Smooth muscle cell (in vitro differentiated cells): ENCODE results near the gene COL21A1. TPM values are rescaled to one million over a fixed set of nuclear protein-coding genes. Genes with fewer than 3 reads are reported as not detected.

ENCODE experiments used
- DNase-seq: peaks from one replicate; lab custom pipeline; 2025; ENCODE audit not compliant: unreplicated experiment; lab: John Stamatoyannopoulos, UW
- H2AFZ ChIP-seq: fragments of 200-600 bp; sonication (generic); 2 replicates; pipeline ENCODE4 v1.6.0; 2016; ENCODE audit warnings: antibody characterized with exemption, low read depth, mild to moderate bottlenecking
- H3F3A ChIP-seq: fragments of 200-600 bp; sonication (generic); 2 replicates; pipeline ENCODE4 v1.6.0; 2017; ENCODE audit warnings: antibody characterized with exemption, low read depth
- H3K27ac ChIP-seq: fragments of 200-600 bp; sonication (generic); 2 replicates; pipeline ENCODE4 v1.5.1; 2016; ENCODE audit warnings: low read depth, mild to moderate bottlenecking
- H3K27me3 ChIP-seq: fragments of 200-600 bp; sonication (generic); 2 replicates; pipeline ENCODE4 v1.6.1; 2016; ENCODE audit warnings: low read depth, mild to moderate bottlenecking
- H3K36me3 ChIP-seq: fragments of 200-600 bp; sonication (generic); 2 replicates; pipeline ENCODE4 v1.5.1; 2016; ENCODE audit warnings: low read depth
- H3K4me1 ChIP-seq: fragments of 200-600 bp; sonication (generic); 2 replicates; pipeline ENCODE4 v1.5.1; 2016; ENCODE audit warnings: low read depth
- H3K4me2 ChIP-seq: fragments of 200-600 bp; sonication (generic); 2 replicates; pipeline ENCODE4 v1.6.0; 2016; ENCODE audit warnings: mild to moderate bottlenecking
- H3K4me3 ChIP-seq: fragments of 200-600 bp; sonication (generic); 2 replicates; pipeline ENCODE4 v1.5.1; 2016; ENCODE audit warnings: mild to moderate bottlenecking
- H3K79me2 ChIP-seq: fragments of 200-600 bp; sonication (generic); 2 replicates; pipeline ENCODE4 v1.6.0; 2016; ENCODE audit warnings: low read depth, mild to moderate bottlenecking
- H3K9ac ChIP-seq: fragments of 200-600 bp; sonication (generic); 2 replicates; pipeline ENCODE4 v1.6.0; 2016; ENCODE audit warnings: low read depth
- H3K9me3 ChIP-seq: fragments of 200-600 bp; sonication (generic); replicated peaks from 2 replicates; pipeline ENCODE4 v1.5.1; 2016; ENCODE audit warnings: low read depth
- H4K20me1 ChIP-seq: fragments of 200-600 bp; sonication (generic); 2 replicates; pipeline ENCODE4 v1.6.0; 2016; ENCODE audit warnings: low read depth
- WGBS: methylation state at CpG from one replicate; pipeline ENCODE4 v1.1.7; 2016; ENCODE audit warnings: low lambda C conversion rate; 5-methylcytosine and 5-hydroxymethylcytosine counted together
- polyA plus RNA-seq: library from polyadenylated mRNA; unstranded; fragments of >200 nt; fragmentation: Nextera tagmentation; extraction: Ambion mirVana; gene quantifications from 2 replicates; pipeline ENCODE4 v1.2.1, GENCODE V29; 2016
- total RNA-seq: library from RNA; depleted of rRNA; stranded (reverse); fragments of >200 nt; gene quantifications from 2 replicates; pipeline ENCODE4 v1.2.3, GENCODE V29; 2014
- TF ChIP-seq, protein P1 (sequence below): fragments of 200-600 bp; sonication (generic); IDR thresholded peaks from 2 replicates; pipeline ENCODE4 v1.5.1; 2017; ENCODE audit warnings: borderline replicate concordance, mild to moderate bottlenecking, antibody characterized with exemption; ENCODE audit not compliant: insufficient read depth, poor library complexity, severe bottlenecking

The COL21A1 gene
- total and polyA plus RNA-seq, 2 experiments from 2014 or later, result 5.8 to 8.2 TPM

DNA sequence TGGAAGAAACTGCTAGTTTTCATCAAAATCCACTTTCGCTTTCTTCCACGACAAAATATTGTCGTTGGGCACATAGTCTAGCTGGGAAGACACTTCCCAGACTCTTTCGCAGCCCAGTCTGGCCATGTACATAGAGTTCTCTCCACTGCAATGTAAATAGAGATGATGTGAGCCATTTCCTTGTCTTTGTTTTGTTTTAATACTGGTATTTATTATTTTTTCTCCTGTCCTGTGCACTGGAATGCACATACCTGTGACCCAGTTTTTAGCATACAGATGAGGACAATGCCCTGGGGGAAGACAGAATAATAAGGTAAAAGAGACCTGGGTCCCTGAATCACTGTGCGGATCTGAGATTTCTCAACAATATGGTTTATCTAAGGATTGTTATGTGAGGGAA lies 222.4 kb downstream of the COL21A1 start:
- no peaks in the 10 kb centered on the region for H3K36me3 ChIP-seq
- H3K4me2 ChIP-seq, result peak overlapping the region; percentile 16
- no peak overlapping the region for H3K4me3 ChIP-seq
- no peak for DNase-seq
- H3K9ac ChIP-seq, result no peak overlapping the region
- no peaks in the 10 kb centered on the region for H3K79me2 ChIP-seq
- H3K27me3 ChIP-seq, result no peaks in the 10 kb centered on the region
- TF ChIP-seq, protein P1, sequence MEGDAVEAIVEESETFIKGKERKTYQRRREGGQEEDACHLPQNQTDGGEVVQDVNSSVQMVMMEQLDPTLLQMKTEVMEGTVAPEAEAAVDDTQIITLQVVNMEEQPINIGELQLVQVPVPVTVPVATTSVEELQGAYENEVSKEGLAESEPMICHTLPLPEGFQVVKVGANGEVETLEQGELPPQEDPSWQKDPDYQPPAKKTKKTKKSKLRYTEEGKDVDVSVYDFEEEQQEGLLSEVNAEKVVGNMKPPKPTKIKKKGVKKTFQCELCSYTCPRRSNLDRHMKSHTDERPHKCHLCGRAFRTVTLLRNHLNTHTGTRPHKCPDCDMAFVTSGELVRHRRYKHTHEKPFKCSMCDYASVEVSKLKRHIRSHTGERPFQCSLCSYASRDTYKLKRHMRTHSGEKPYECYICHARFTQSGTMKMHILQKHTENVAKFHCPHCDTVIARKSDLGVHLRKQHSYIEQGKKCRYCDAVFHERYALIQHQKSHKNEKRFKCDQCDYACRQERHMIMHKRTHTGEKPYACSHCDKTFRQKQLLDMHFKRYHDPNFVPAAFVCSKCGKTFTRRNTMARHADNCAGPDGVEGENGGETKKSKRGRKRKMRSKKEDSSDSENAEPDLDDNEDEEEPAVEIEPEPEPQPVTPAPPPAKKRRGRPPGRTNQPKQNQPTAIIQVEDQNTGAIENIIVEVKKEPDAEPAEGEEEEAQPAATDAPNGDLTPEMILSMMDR, result no peak
- no peaks in the 10 kb centered on the region for H4K20me1 ChIP-seq
- 60% methylated on average over 5 of the region's 5 CpGs for WGBS
- no peaks in the 10 kb centered on the region for H3K9me3 ChIP-seq
- no peak overlapping the region for H3K27ac ChIP-seq
- peaks cover 6% of the 10 kb centered on the region for H3K4me1 ChIP-seq
- no peak overlapping the region for H2AFZ ChIP-seq
- H3F3A ChIP-seq, result no peaks in the 10 kb centered on the region

DNA sequence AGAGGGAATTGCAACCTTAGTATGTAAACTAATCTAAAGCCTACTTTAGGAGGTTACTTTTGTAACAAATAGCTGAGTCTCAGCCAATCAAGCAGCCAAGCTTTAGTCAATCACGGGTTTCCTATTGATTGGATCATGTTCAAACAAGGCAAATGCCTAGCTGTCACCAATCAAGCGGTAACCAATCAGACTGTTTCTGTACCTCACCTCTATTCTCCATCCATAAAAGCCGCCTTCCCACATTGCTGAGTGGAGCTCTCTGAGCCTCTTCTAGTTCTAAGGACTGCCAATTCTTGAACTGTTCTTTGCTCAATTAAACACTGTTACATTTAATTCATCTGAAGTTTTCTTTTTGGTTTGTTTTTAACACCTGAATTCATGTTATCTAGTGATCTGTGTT lies 223.6 kb downstream of the COL21A1 start:
- WGBS, result 98% methylated on average over 3 of the region's 3 CpGs
- H3K9ac ChIP-seq, result no peak overlapping the region
- H3K4me1 ChIP-seq, result peaks cover 6% of the 10 kb centered on the region
- H3K27me3 ChIP-seq, result no peaks in the 10 kb centered on the region
- no peaks in the 10 kb centered on the region for H3F3A ChIP-seq
- DNase-seq, result no peak
- no peak overlapping the region for H3K4me3 ChIP-seq
- H3K36me3 ChIP-seq, result no peaks in the 10 kb centered on the region
- H3K9me3 ChIP-seq, result no peaks in the 10 kb centered on the region
- H3K27ac ChIP-seq, result no peak overlapping the region
- no peak overlapping the region for H2AFZ ChIP-seq
- no peaks in the 10 kb centered on the region for H3K79me2 ChIP-seq
- no peak overlapping the region for H3K4me2 ChIP-seq
- TF ChIP-seq, protein P1, result no peak
- H4K20me1 ChIP-seq, result no peaks in the 10 kb centered on the region

DNA sequence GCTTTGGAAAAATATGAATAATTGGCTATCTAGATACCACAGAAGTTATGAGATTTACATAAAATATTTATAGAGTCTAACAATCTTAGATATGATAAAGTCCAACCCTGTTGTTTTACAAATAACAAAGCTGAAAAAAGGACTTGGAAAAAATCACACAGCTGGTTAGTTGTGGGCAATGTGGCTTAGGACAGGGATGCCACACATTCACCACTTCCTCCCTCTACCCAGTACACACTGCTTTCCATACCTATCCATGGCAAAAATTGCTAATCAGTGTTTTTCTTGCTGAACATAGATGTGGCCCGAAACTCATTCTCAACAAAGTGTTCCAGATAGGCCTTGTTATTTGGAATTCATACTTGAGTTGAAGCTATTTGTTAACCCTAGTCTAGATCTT lies 224.7 kb downstream of the COL21A1 start:
- DNase-seq, result no peak
- Histone ChIP-seq H3K4me1 (peaks cover 6% of the 10 kb centered on the region), H3F3A (no peaks in the 10 kb centered on the region), H3K27me3 (no peaks in the 10 kb centered on the region), H2AFZ (no peak overlapping the region), H3K9ac (no peak overlapping the region), H4K20me1 (no peaks in the 10 kb centered on the region), H3K4me2 (no peak overlapping the region), H3K27ac (no peak overlapping the region), H3K9me3 (no peaks in the 10 kb centered on the region), H3K4me3 (no peak overlapping the region), H3K36me3 (no peaks in the 10 kb centered on the region), H3K79me2 (no peaks in the 10 kb centered on the region)
- WGBS, result 80% methylated on average over 1 of the region's 1 CpG
- TF ChIP-seq, protein P1, result no peak

DNA sequence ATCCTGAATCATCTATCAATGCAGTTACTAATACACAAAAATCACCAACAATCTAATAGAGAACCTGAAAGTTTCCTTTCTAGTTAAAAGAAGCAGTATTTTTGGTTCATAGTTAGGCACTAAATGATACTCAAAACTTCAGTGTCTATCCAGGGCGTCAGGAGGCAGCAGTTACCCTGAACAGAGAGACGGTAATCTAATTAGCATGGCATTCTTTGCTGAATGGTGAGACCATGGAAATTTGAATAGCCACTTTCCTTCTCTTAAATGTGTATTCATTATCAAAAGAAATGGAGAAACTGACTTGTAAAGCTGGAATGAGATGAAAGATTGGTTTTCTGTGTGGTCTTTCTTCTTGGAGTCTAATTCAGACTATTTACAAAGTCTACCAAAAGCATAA lies 225.4 kb downstream of the COL21A1 start:
- DNase-seq, result no peak
- TF ChIP-seq, protein P1, result no peak
- H3F3A ChIP-seq, result no peaks in the 10 kb centered on the region
- no peak overlapping the region for H3K4me3 ChIP-seq
- no peak overlapping the region for H3K4me2 ChIP-seq
- WGBS, result 54% methylated on average over 2 of the region's 2 CpGs
- H2AFZ ChIP-seq, result no peak overlapping the region
- H3K27me3 ChIP-seq, result no peaks in the 10 kb centered on the region
- H3K79me2 ChIP-seq, result no peaks in the 10 kb centered on the region
- H3K4me1 ChIP-seq, result peaks cover 6% of the 10 kb centered on the region
- H3K9me3 ChIP-seq, result no peaks in the 10 kb centered on the region
- H3K9ac ChIP-seq, result no peak overlapping the region
- H3K27ac ChIP-seq, result no peak overlapping the region
- H3K36me3 ChIP-seq, result no peaks in the 10 kb centered on the region
- no peaks in the 10 kb centered on the region for H4K20me1 ChIP-seq
